Coronary artery (tissue), 2 donors: ENCODE measurements around the gene UCP2.

ENCODE experiments used
- DNase-seq: peaks from one replicate; pipeline ENCODE4 v3.0.0-alpha.2; 2017; ENCODE audit warnings: low spot score
- H3K27ac ChIP-seq, 2 donors: fragments of 200-600 bp; sonication (generic); one replicate each; pipeline ENCODE4 v1.5.1; 2016 to 2019
- H3K4me3 ChIP-seq: fragments of 200-600 bp; sonication (generic); 2 replicates; pipeline ENCODE4 v1.5.1; 2016; ENCODE audit warnings: mild to moderate bottlenecking, moderate library complexity
- CTCF ChIP-seq: fragments of 200-600 bp; sonication (generic); IDR thresholded peaks from one replicate; pipeline ENCODE4 v1.5.1; 2019; ENCODE audit warnings: antibody characterized with exemption

Gene UCP2

GRCh38 chr11:74021998-74022397 is 39.4 kb upstream of the UCP2 start:
- Histone ChIP-seq H3K4me3 (no peak overlapping the region), H3K27ac (peak overlapping the region in 1 of 2 donors; percentile 21)
- DNase-seq = peak; percentile 21
- no peak for TF ChIP-seq CTCF

DNA sequence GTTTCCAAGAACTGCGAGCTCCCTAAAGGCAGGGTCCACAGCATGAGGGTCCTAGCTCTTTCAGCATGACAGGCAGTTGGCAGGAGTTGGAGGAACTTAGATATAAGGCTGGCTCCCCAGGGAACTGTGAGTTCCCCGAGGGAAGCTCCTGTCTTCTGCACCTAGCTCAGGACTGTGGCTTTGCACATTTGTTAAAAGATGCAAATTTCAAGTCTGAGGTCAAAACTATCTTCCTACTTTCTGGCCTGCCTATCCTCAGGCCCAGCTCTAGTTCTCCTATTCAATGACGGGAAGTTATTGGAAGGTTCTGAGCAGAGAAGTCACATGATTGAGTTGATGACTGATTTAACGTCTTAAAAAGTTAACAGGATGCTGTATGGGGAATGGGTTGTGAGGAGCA is 37.9 kb upstream of the UCP2 start:
- DNase-seq = peak; percentile 53
- no peak for TF ChIP-seq CTCF
- no peak overlapping the region for H3K27ac ChIP-seq
- no peak overlapping the region for H3K4me3 ChIP-seq

- H3K27ac ChIP-seq = peak overlapping the region; percentile 78 to 90
These were observed 37.2 kb upstream of the UCP2 start for GRCh38 chr11:74019860-74020259.

DNA sequence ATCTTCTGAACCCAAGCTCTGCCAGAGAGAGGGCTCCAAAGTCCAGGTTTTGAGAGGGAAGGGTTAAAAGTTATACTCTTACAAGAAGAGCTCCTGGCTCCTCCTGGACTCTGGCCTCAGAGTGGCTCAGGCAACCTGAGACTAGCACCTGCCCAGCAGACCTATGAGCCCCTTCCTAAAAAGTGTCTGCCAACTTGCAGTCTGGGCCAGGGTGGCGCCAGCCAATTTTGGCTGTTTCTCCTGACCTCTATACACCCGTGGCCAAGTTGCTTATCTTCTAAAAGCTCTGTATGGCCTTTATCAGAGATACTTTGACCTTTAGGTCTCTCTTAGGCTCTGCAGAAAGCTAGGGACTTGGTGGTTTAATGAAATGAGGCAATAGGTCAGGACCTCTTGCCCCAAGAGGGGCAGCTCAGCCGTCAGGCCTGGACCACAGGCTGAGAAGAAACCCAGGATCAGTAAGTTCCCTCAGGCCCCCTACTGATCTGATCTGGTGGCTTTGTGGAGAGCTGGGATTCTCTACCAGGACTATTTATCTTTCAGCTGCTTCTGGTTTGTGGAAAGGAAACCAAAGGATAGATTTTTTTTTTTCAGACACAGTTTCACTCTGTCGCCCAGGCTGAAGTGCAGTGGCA is 36.6 kb upstream of the UCP2 start:
- H3K4me3 ChIP-seq = no peak overlapping the region
- peak; percentile 60 for DNase-seq
- peak overlapping the region; percentile 78 to 90 for H3K27ac ChIP-seq
- TF ChIP-seq CTCF = no peak

More at GRCh38 chr11:74019860-74020259, 37.2 kb upstream of the UCP2 start:
- DNase-seq = peak; percentile 26
- no peak overlapping the region for H3K4me3 ChIP-seq
- TF ChIP-seq CTCF = no peak

DNA sequence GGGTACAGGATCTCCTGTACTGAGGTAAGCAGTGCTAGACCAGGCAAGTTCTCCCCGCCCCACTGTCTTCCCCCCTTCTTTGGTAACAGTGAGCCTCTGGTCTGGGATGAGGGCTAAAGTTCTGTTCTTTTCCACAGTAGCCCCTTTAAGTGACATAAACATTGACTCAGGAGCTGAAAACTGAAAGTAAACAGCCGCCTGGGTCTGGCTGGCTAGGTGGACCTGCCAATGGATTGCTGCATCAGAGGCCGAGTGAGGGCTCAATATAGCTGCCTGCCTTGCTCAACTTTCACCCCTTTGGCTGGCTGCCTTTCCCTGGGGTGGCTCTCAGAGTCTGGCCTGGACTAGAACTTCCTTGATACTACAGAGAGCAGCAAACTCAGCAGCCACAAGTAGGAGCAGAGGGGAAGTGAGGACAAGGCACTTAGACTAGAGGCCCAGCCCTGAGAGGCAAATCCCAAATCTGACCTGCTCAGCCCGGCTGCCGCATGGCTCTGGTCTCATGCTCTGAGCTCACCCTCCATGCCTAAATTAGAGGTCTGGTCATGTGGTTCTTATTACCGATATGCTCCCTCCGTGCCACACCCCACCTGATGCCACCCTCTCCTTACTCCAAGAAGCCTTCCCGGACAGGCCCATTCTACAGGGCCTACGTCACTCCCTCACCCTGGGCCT is 35.8 kb upstream of the UCP2 start:
- Histone ChIP-seq H3K27ac (peak overlapping the region; percentile 78 to 90), H3K4me3 (peak overlapping the region; percentile 12)
- TF ChIP-seq CTCF = no peak
- DNase-seq = peak; percentile 98

DNA sequence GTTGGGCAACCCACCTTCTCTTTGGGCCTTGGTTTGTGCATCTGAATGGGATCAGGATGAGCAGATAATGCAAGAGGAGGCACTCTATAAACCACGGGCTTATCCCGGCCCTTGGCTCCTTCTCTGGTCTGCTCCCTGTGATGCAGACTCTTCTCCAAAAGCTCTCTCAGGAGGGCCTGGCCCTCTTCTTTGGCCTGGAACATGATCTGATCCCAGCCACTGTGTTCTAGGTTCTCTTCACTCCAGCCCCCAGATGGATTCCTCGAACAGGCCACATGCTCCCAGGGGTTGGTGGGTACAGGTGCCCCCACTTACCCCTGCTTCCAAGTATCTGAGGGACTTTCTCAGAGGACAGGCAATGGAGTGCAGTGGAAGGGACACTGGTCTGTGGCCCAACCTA is 35.0 kb upstream of the UCP2 start:
- TF ChIP-seq CTCF = no peak
- no peak for DNase-seq
- Histone ChIP-seq H3K4me3 (no peak overlapping the region), H3K27ac (peak overlapping the region; percentile 78 to 90)
